Heart left ventricle (tissue), 13 donors: ENCODE measurements around the gene ADCY1.

Experiments
- POLR2A ChIP-seq, 2 donors: fragments of 450-650 bp; IDR thresholded peaks; one replicate each; pipeline ENCODE4 v1.6.1; 2017; ENCODE audit warnings: antibody characterized with exemption in 2 of 2, mild to moderate bottlenecking in 2 of 2, moderate library complexity in 2 of 2
- TF ChIP-seq, protein P1 (sequence below), 12 donors: fragments of 200-600 bp; sonication (generic) in 4 of 12; IDR thresholded peaks; one replicate each; pipeline versions ENCODE4 v1.5.0 to v1.8.0; 2018 to 2022; ENCODE audit warnings: antibody characterized with exemption in 12 of 12, mild to moderate bottlenecking in 5 of 12
- donor health status: ischemic (EF 13 %, LVEDD 7.1; RV severe dilation, severe dysfunction).
- donor health status: DM: no; HTN: yes; CAD: no.
- donor health status: DM: no; HTN: no; CAD: no.
- donor health status: ischemic (EF 25% LVEDD 6.9; RV normal size, moderate dysfunction).
- donor health status: ischemic (EF 25% LVEDD 5.7; RV mildly dilated, moderate dysfunction).
- donor health status: ischemic (EF 35%, LVEDD 5.7; RV mildly dilated, moderate dysfunction).
- donor health status: nonischemic (EF 11% LVEDD 7.7; RV severe dilation, severe dysfunction).
- donor health status: DM: yes; HTN: yes; CAD: no.
- donor health status: PGD.
- donor health status: ischemic (EF 29% LVEDD 5.4; RV normal size, mild dysfunction).
- donor health status: nonischemic (EF 23%, LVEDD 6.1; RV moderate dilation, normal function).

DNA sequence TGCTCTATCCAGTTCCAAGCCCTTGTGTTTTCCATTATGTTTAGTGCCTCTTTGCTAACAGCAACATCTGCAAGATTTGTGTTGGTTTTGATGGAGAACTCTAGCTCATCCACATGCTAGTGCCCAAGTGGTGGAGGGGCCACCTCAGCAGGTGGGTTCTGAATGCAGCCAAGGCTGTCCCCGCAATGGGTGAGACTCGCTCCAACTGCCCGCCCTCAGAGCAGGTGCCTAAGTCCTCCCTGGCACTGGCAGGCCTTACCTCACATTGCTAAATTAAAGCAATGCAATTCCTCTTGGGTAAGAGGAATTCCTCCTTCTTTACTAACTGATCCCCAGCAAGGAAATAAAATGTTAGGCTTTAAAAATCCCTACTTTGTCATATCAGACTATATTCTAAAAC, 146.8 kb downstream of the ADCY1 start:
- TF ChIP-seq, protein P1, sequence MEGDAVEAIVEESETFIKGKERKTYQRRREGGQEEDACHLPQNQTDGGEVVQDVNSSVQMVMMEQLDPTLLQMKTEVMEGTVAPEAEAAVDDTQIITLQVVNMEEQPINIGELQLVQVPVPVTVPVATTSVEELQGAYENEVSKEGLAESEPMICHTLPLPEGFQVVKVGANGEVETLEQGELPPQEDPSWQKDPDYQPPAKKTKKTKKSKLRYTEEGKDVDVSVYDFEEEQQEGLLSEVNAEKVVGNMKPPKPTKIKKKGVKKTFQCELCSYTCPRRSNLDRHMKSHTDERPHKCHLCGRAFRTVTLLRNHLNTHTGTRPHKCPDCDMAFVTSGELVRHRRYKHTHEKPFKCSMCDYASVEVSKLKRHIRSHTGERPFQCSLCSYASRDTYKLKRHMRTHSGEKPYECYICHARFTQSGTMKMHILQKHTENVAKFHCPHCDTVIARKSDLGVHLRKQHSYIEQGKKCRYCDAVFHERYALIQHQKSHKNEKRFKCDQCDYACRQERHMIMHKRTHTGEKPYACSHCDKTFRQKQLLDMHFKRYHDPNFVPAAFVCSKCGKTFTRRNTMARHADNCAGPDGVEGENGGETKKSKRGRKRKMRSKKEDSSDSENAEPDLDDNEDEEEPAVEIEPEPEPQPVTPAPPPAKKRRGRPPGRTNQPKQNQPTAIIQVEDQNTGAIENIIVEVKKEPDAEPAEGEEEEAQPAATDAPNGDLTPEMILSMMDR (IDR thresholded peaks at IDR 0.05): no peak
- no peak for TF ChIP-seq POLR2A (IDR thresholded peaks at IDR 0.05)
